Astrocyte of the hippocampus (primary cell): ENCODE measurements around the gene RTBDN.
"Not testable (repeated sequence)": the region's sequence is repeated elsewhere in the genome, so short reads cannot be mapped to it uniquely, and the experiment has no call there.

ENCODE experiments used
- DNase-seq: peaks from one replicate; pipeline ENCODE4 v3.0.0; 2011; ENCODE audit warnings: low read depth, low spot score

The RTBDN gene

GRCh38 chr19:12825254-12826131 lies 8.9 kb downstream of the RTBDN start:
- peak; percentile 46 for DNase-seq

GRCh38 chr19:12821761-12822160 lies 12.6 kb downstream of the RTBDN start:
- no peak for DNase-seq

- DNase-seq, result not testable (repeated sequence)
Measured at GRCh38 chr19:12817810-12818209, 16.6 kb downstream of the RTBDN start.

GRCh38 chr19:12817188-12817587 lies 17.2 kb downstream of the RTBDN start:
- not testable (repeated sequence) for DNase-seq

- DNase-seq, result no peak
Measured at GRCh38 chr19:12815088-12815487, 19.3 kb downstream of the RTBDN start.

GRCh38 chr19:12806242-12807081 lies 27.9 kb downstream of the RTBDN start, which contains the start of gene RNASEH2A:
Gene RNASEH2A (plus strand): TSS chr19:12806584. CDS start chr19:12806674, 90 bp downstream.
- DNase-seq, result peak; percentile 97

- no peak for DNase-seq
Measured at GRCh38 chr19:12804051-12804450, 30.3 kb downstream of the RTBDN start.

- no peak for DNase-seq
Measured at GRCh38 chr19:12802267-12803106, 31.9 kb downstream of the RTBDN start.

- peak; percentile 89 for DNase-seq
Measured at GRCh38 chr19:12801466-12802266, 32.7 kb downstream of the RTBDN start, which contains the start of the genes PRDX2 and THSD8. Gene PRDX2 (minus strand): TSS chr19:12801800. CDS start chr19:12801261, 539 bp downstream. Gene THSD8 (plus strand): TSS chr19:12802069. CDS start chr19:12802072, 3 bp downstream.

GRCh38 chr19:12800923-12801465 lies 33.4 kb downstream of the RTBDN start:
- DNase-seq, result peak; percentile 23

GRCh38 chr19:12800466-12800770 lies 34.0 kb downstream of the RTBDN start:
- DNase-seq, result no peak

- DNase-seq, result no peak
Measured at GRCh38 chr19:12799742-12800465, 34.5 kb downstream of the RTBDN start.

- DNase-seq, result not testable (repeated sequence)
Measured at GRCh38 chr19:12797607-12798006, 36.8 kb downstream of the RTBDN start.

- DNase-seq, result no peak
Measured at GRCh38 chr19:12797141-12797587, 37.2 kb downstream of the RTBDN start.

GRCh38 chr19:12796146-12797071 lies 38.0 kb downstream of the RTBDN start:
- peak; percentile 91 for DNase-seq

GRCh38 chr19:12794971-12795381 lies 39.4 kb downstream of the RTBDN start:
- DNase-seq, result no peak

- DNase-seq, result peak; percentile 42
Measured at GRCh38 chr19:12794196-12794941, 40.0 kb downstream of the RTBDN start.
